ENCODE data around the gene CRMP1. TPM values are rescaled to one million over a fixed set of nuclear protein-coding genes. Genes with fewer than 3 reads are reported as not detected.
A peak's percentile ranks its signal among the peaks of the same experiment; 100 is the strongest.

The CRMP1 gene
- total RNA-seq, 1 experiment from 2014 or later = 134 TPM

- Mint-ChIP-seq H3K27ac (peak overlapping the region; percentile 57; the same call in 1 of the 2 replicates), H3K27me3 (ENCODE audit: low read depth) (no peaks in the 10 kb centered on the region), H3K9me3 (no peaks in the 10 kb centered on the region), H3K4me3 (no peak overlapping the region), H3K36me3 (peaks cover 19% of the 10 kb centered on the region), H3K4me1 (peaks cover 19% of the 10 kb centered on the region)
- DNase-seq (ENCODE audit: low spot score) = no peak
- ChIA-PET POLR2A (no interaction called here), CTCF (no interaction called here)
- ATAC-seq = no peak
- TF ChIP-seq TEAD1 (CRISPR knock-in tag; IDR thresholded peaks at IDR 0.05) (no peak), NFE2L1 (CRISPR knock-in tag; IDR thresholded peaks at IDR 0.05) (no peak), ZNF281 (CRISPR knock-in tag; IDR thresholded peaks at IDR 0.05) (no peak), STAT6 (CRISPR knock-in tag; conservative IDR thresholded peaks at IDR 0.05; ENCODE audit: low read depth) (no peak), MAX (CRISPR knock-in tag; IDR thresholded peaks at IDR 0.05) (no peak), ATF2 (CRISPR knock-in tag; IDR thresholded peaks at IDR 0.05; ENCODE audit: borderline replicate concordance, low read depth) (no peak), GABPB1 (CRISPR knock-in tag; IDR thresholded peaks at IDR 0.05) (no peak), ZNF425 (CRISPR knock-in tag; conservative IDR thresholded peaks at IDR 0.05) (no peak), FOXP1 (CRISPR knock-in tag; IDR thresholded peaks at IDR 0.05; ENCODE audit: borderline replicate concordance) (no peak), ZNF232 (CRISPR knock-in tag; IDR thresholded peaks at IDR 0.05) (no peak), CREB1 (CRISPR knock-in tag; IDR thresholded peaks at IDR 0.05) (no peak), FOXJ3 (CRISPR knock-in tag; IDR thresholded peaks at IDR 0.05; ENCODE audit: borderline replicate concordance) (no peak), ZNF138 (CRISPR knock-in tag; conservative IDR thresholded peaks at IDR 0.05) (no peak), PRRX2 (CRISPR knock-in tag; IDR thresholded peaks at IDR 0.05) (no peak), ZNF121 (CRISPR knock-in tag; IDR thresholded peaks at IDR 0.05) (no peak)
Measured at GRCh38 chr4:5865896-5866599, 26.8 kb downstream of the CRMP1 start.

All from WTC11 (cell line).